Pancreas (tissue), 10 donors: ENCODE data around the gene TPBGL. TPM values are rescaled to one million over a fixed set of nuclear protein-coding genes. Genes with fewer than 3 reads are reported as not detected.

Source experiments
- ATAC-seq, 4 donors: fragments of 200-7000 bp; cut with Tn5 transposase; one replicate each; pipeline versions ENCODE4 v1.8.0 to v1.9.1; 2020; ENCODE audit warnings: mild to moderate bottlenecking in 4 of 4, moderate library complexity in 4 of 4
- DNase-seq, 6 donors: peaks; one replicate each; pipeline ENCODE4 v3.0.0-alpha.2; 2020
- FAIRE-seq: peaks from 2 replicates; lab custom pipeline; 2012; peaks lifted over from hg19 to GRCh38; lab: Jason Lieb, UNC
- H3K27ac ChIP-seq, 4 donors: fragments of 200-600 bp; sonication (generic); 1 replicate in 3 of 4; 2 replicates in 1 of 4; pipeline versions ENCODE4 v1.5.0 to v1.8.0; 2020
- H3K27me3 ChIP-seq, 4 donors: fragments of 200-600 bp; one replicate each; pipeline ENCODE4 v1.8.0; 2021
- H3K36me3 ChIP-seq, 3 donors: fragments of 200-600 bp; sonication (generic) in 1 of 3; one replicate each; pipeline versions ENCODE4 v1.5.0 to v1.8.0; 2020 to 2021
- H3K4me1 ChIP-seq, 3 donors: fragments of 200-600 bp; one replicate each; pipeline ENCODE4 v1.8.0; 2021
- H3K4me3 ChIP-seq, 4 donors: fragments of 200-600 bp; sonication (generic) in 2 of 4; one replicate each; pipeline versions ENCODE4 v1.5.0 to v1.8.0; 2020 to 2021
- H3K9me3 ChIP-seq, 4 donors: fragments of 200-600 bp; one replicate each; pipeline ENCODE4 v1.8.0; 2021
- CTCF ChIP-seq, 4 donors: fragments of 200-600 bp; sonication (generic) in 3 of 4; IDR thresholded peaks; one replicate each; pipeline versions ENCODE4 v1.5.0 to v1.8.0; 2021; ENCODE audit warnings: antibody characterized with exemption in 4 of 4
- WGBS, 2 donors: extraction: QIAGEN DNeasy Blood & Tissue Kit; methylation state at CpG; one replicate each; pipeline ENCODE4 v1.1.7; 2013; 5-methylcytosine and 5-hydroxymethylcytosine counted together
- intact Hi-C, 3 donors: fragments of 100-400 bp; cut with DNase I; formaldehyde crosslinking; loops; one replicate each; pipeline versions ENCODE4 v1.11.1 to v1.14.2; 2022
- polyA plus RNA-seq, 2 donors: library from polyadenylated mRNA; stranded (reverse); fragments of 200-250 nt; gene quantifications; one replicate each; pipeline ENCODE4 v1.2.3, GENCODE V29; 2013
- total RNA-seq, 6 donors: library from RNA; stranded (reverse); fragmentation: NEBNext Ultra II Directional in 4 of 6; extraction: Animal tissue kit (Norgen Biotek cat#: 25700) in 4 of 6; gene quantifications; one replicate each; pipeline versions ENCODE4 v1.2.1 to v1.2.4, GENCODE V29; 2021 to 2023
- donor health status: healthy with polysubstance abuse.
- donor health status: DM: no; HTN: no; CAD: no; lungs with moderate emphysema.
- donor health status: DM: no; HTN: no; CAD: no.
- donor health status: control.
- donor health status: control.
- donor health status: Bipolar disorder and iron deficiency.
- donor health status: DM: yes; HTN: yes; CAD: no.
- donor health status: DM: no; HTN: no; CAD: no.
- donor health status: DM: no; HTN: no; CAD: no.
- donor health status: DM: yes; HTN: yes; CAD: no.

TPBGL gene
- total and polyA plus RNA-seq, 8 donors = 0.04 to 0.28 (median 0.09) TPM; not detected in 1

DNA sequence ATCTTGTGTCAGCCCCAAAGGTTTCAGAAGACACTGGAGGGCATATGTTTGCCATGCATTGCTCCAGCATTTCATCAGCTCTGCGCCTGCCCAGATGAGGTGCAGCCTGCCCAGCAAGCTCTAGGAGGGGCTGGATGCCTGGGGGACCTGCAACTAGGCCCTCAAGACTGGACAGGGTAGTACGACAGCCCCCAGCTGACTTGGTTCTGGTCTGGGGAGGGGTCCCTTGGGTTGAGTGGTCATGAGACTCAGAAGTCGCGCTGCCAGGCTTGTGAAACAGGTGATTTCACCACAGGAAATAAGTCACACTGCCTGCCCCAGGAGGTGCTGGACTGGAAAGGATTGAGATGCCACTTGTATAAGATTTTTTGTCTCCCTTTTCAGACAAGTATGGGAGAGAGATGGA lies 23.4 kb downstream of the TPBGL start:
- intact Hi-C loops = no loop called here
- Histone ChIP-seq H3K27me3 (no peaks in the 10 kb centered on the region), H3K27ac (no peak overlapping the region), H3K4me1 (no peaks in the 10 kb centered on the region), H3K9me3 (no peaks in the 10 kb centered on the region), H3K4me3 (no peak overlapping the region), H3K36me3 (peaks cover 0 to 3% (median 0%) of the 10 kb centered on the region in 3 donors)
- ATAC-seq (peak in 1 of 4 donors; percentile 3), DNase-seq (peak in 1 of 6 donors; percentile 43), FAIRE-seq (no peak)
- no peak for TF ChIP-seq CTCF (IDR thresholded peaks at IDR 0.05)
- WGBS, 2 donors = 79 to 80% methylated on average over 4 of the region's 4 CpGs

- Histone ChIP-seq H3K27ac (no peak overlapping the region), H3K4me3 (no peak overlapping the region), H3K36me3 (peaks cover 0 to 6% (median 0%) of the 10 kb centered on the region in 3 donors), H3K9me3 (no peaks in the 10 kb centered on the region), H3K27me3 (no peaks in the 10 kb centered on the region), H3K4me1 (no peaks in the 10 kb centered on the region)
- FAIRE-seq (no peak), DNase-seq (peak in 1 of 6 donors; percentile 30), ATAC-seq (no peak)
- no peak for TF ChIP-seq CTCF (IDR thresholded peaks at IDR 0.05)
- intact Hi-C loops = no loop called here
Measured at GRCh38 chr11:75264356-75264755, 23.8 kb downstream of the TPBGL start.

DNA sequence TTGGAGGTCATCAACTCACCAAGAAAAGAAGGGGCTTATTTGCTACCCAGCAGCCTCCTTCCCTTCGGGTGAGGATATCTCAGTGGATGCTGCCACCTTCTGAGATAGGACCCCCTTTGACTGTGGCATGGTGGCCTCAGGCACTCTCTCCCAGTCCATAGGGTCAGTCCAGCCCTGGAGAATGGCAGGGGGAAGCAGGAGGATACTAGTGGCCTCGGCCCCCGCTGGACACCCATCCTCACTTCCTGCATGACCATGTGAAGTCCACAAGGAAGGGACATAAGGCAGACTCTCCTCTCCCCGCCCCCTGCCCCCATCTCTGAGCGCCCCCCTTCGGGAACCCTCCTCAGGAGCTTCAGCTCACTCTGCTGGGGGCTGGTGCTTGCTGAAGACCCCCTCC lies 24.4 kb downstream of the TPBGL start:
- DNase-seq (peak in 1 of 6 donors; percentile 39), ATAC-seq (no peak), FAIRE-seq (no peak)
- WGBS, 2 donors = 88 to 90% methylated on average over 6 of the region's 6 CpGs
- no peak for TF ChIP-seq CTCF (IDR thresholded peaks at IDR 0.05)
- no peak overlapping the region for H3K27ac ChIP-seq
- H3K9me3 ChIP-seq = no peaks in the 10 kb centered on the region
- intact Hi-C loops = no loop called here
- H3K27me3 ChIP-seq = no peaks in the 10 kb centered on the region
- no peaks in the 10 kb centered on the region for H3K4me1 ChIP-seq
- H3K36me3 ChIP-seq = peaks cover 0 to 6% (median 0%) of the 10 kb centered on the region in 3 donors
- no peak overlapping the region for H3K4me3 ChIP-seq

- TF ChIP-seq CTCF (IDR thresholded peaks at IDR 0.05) = no peak
- Histone ChIP-seq H3K27me3 (no peaks in the 10 kb centered on the region), H3K27ac (no peak overlapping the region), H3K9me3 (no peaks in the 10 kb centered on the region), H3K4me1 (no peaks in the 10 kb centered on the region), H3K4me3 (no peak overlapping the region), H3K36me3 (peaks cover 0 to 9% (median 0%) of the 10 kb centered on the region in 3 donors)
- WGBS, 2 donors = 80 to 89% methylated on average over 17 of the region's 17 CpGs
- ATAC-seq (peak in 2 of 4 donors; percentile 11 to 12), FAIRE-seq (no peak), DNase-seq (peak in 2 of 6 donors; percentile 3 to 43)
- intact Hi-C loops = no loop called here
Measured at GRCh38 chr11:75265851-75266531, 25.4 kb downstream of the TPBGL start.
